ENCODE measurements around the gene MTERF4.

GRCh38 chr2:241135737-241136136 lies 33.6 kb upstream of the MTERF4 start:
- no peak for TF ChIP-seq CTCF (conservative IDR thresholded peaks at IDR 0.05 in 1 of 2, IDR thresholded peaks at IDR 0.05 in 1 of 2; ENCODE audit: extremely low read depth in 1 of 2, insufficient read depth in 1 of 2, low read depth in 1 of 2, low read length in 2 of 2)
- TF ChIP-seq EZH2 (IDR thresholded peaks at IDR 0.05; ENCODE audit: borderline replicate concordance, low read length): no peak
